Measurements from ENCODE around the gene CELF2. TPM values are rescaled to one million over a fixed set of nuclear protein-coding genes. Genes with fewer than 3 reads are reported as not detected.

CELF2 gene
- total RNA-seq, 1 donor = 21.9 TPM

GRCh38 chr10:11378835-11379234, 361.2 kb downstream of the CELF2 start:
- TF ChIP-seq CTCF (IDR thresholded peaks at IDR 0.05; ENCODE audit: insufficient read depth, low read length) = no peak
- no peak overlapping the region for H3K4me3 ChIP-seq (ENCODE audit: low read depth, low read length)
- no peak for DNase-seq (ENCODE audit: low read depth)

GRCh38 chr10:11379771-11380170, 362.1 kb downstream of the CELF2 start:
- H3K4me3 ChIP-seq (ENCODE audit: low read depth, low read length) = no peak overlapping the region
- TF ChIP-seq CTCF (IDR thresholded peaks at IDR 0.05; ENCODE audit: insufficient read depth, low read length) = no peak
- no peak for DNase-seq (ENCODE audit: low read depth)

- TF ChIP-seq CTCF (IDR thresholded peaks at IDR 0.05; ENCODE audit: insufficient read depth, low read length) = no peak
- DNase-seq (ENCODE audit: low read depth) = no peak
Measured at GRCh38 chr10:11381023-11381422, 363.4 kb downstream of the CELF2 start.

GRCh38 chr10:11381511-11381910, 363.8 kb downstream of the CELF2 start:
- TF ChIP-seq CTCF (IDR thresholded peaks at IDR 0.05; ENCODE audit: insufficient read depth, low read length) = no peak
- no peak for DNase-seq (ENCODE audit: low read depth)
- no peak overlapping the region for H3K4me3 ChIP-seq (ENCODE audit: low read depth, low read length)

More at GRCh38 chr10:11381023-11381422, 363.4 kb downstream of the CELF2 start:
- H3K4me3 ChIP-seq (ENCODE audit: low read depth, low read length) = no peak overlapping the region

- H3K4me3 ChIP-seq (ENCODE audit: low read depth, low read length) = no peak overlapping the region
- no peak for TF ChIP-seq CTCF (IDR thresholded peaks at IDR 0.05; ENCODE audit: insufficient read depth, low read length)
- no peak for DNase-seq (ENCODE audit: low read depth)
Measured at GRCh38 chr10:11382187-11382586, 364.5 kb downstream of the CELF2 start.

GRCh38 chr10:11386044-11386443, 368.4 kb downstream of the CELF2 start:
- no peak for TF ChIP-seq CTCF (IDR thresholded peaks at IDR 0.05; ENCODE audit: insufficient read depth, low read length)
- DNase-seq (ENCODE audit: low read depth) = no peak
- no peak overlapping the region for H3K4me3 ChIP-seq (ENCODE audit: low read depth, low read length)

All from fibroblast of the aortic adventitia (primary cell).